ENCODE data around the gene CFAP161. TPM values are rescaled to one million over a fixed set of nuclear protein-coding genes. Genes with fewer than 3 reads are reported as not detected.

Gene CFAP161
- total and polyA plus RNA-seq, 4 donors: 0.75 to 0.84 TPM; not detected in 2

GRCh38 chr15:81156324-81156723 lies 22.3 kb downstream of the CFAP161 start:
- Histone ChIP-seq H3K27me3 (ENCODE audit: control insufficient read depth in 4 of 4, insufficient read depth in 4 of 4, low read length in 3 of 4) (no peaks in the 10 kb centered on the region), H3K27ac (ENCODE audit: low read depth in 1 of 2, low read length in 2 of 2) (no peak overlapping the region), H3K4me3 (ENCODE audit: low read depth in 1 of 3, low read length in 3 of 3) (no peak overlapping the region), H3K9me3 (ENCODE audit: control insufficient read depth in 4 of 4, low read length in 3 of 4) (no peaks in the 10 kb centered on the region), H3K36me3 (ENCODE audit: control insufficient read depth in 4 of 4, insufficient read depth in 3 of 4, low read depth in 1 of 4, low read length in 3 of 4) (no peaks in the 10 kb centered on the region), H3K9ac (ENCODE audit: low read depth in 1 of 2, low read length in 2 of 2) (no peak overlapping the region), H3K4me1 (ENCODE audit: control insufficient read depth in 4 of 4, insufficient read depth in 4 of 4, low read length in 3 of 4) (peaks cover 0 to 2% (median 0%) of the 10 kb centered on the region in 4 donors)
- TF ChIP-seq TAF1 (conservative IDR thresholded peaks at IDR 0.05) (no peak), FOXA1 (IDR thresholded peaks at IDR 0.05) (no peak), EGR1 (IDR thresholded peaks at IDR 0.05; ENCODE audit: low read depth in 2 of 2) (no peak), SP1 (IDR thresholded peaks at IDR 0.05) (no peak), GABPA (IDR thresholded peaks at IDR 0.05 in 1 of 2, conservative IDR thresholded peaks at IDR 0.05 in 1 of 2) (no peak), FOXA2 (IDR thresholded peaks at IDR 0.05) (no peak), RXRA (IDR thresholded peaks at IDR 0.05) (no peak), HNF4A (conservative IDR thresholded peaks at IDR 0.05) (no peak), REST (IDR thresholded peaks at IDR 0.05) (no peak), YY1 (IDR thresholded peaks at IDR 0.05) (no peak), JUND (IDR thresholded peaks at IDR 0.05) (no peak), RAD21 (IDR thresholded peaks at IDR 0.05) (no peak), CTCF (IDR thresholded peaks at IDR 0.05; ENCODE audit: low read depth, low read length, missing input control) (no peak), HNF4G (IDR thresholded peaks at IDR 0.05) (no peak), NR2F2 (IDR thresholded peaks at IDR 0.05) (no peak)
- TF ChIP-seq, protein P1, sequence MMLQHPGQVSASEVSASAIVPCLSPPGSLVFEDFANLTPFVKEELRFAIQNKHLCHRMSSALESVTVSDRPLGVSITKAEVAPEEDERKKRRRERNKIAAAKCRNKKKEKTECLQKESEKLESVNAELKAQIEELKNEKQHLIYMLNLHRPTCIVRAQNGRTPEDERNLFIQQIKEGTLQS (IDR thresholded peaks at IDR 0.05): no peak
- TF ChIP-seq, protein P2, sequence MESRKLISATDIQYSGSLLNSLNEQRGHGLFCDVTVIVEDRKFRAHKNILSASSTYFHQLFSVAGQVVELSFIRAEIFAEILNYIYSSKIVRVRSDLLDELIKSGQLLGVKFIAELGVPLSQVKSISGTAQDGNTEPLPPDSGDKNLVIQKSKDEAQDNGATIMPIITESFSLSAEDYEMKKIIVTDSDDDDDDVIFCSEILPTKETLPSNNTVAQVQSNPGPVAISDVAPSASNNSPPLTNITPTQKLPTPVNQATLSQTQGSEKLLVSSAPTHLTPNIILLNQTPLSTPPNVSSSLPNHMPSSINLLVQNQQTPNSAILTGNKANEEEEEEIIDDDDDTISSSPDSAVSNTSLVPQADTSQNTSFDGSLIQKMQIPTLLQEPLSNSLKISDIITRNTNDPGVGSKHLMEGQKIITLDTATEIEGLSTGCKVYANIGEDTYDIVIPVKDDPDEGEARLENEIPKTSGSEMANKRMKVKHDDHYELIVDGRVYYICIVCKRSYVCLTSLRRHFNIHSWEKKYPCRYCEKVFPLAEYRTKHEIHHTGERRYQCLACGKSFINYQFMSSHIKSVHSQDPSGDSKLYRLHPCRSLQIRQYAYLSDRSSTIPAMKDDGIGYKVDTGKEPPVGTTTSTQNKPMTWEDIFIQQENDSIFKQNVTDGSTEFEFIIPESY (IDR thresholded peaks at IDR 0.05): no peak
- TF ChIP-seq, protein P3, sequence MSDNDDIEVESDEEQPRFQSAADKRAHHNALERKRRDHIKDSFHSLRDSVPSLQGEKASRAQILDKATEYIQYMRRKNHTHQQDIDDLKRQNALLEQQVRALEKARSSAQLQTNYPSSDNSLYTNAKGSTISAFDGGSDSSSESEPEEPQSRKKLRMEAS (IDR thresholded peaks at IDR 0.05): no peak
- WGBS: 96% methylated on average over 3 of the region's 3 CpGs
- DNase-seq (ENCODE audit: low spot score): no peak

Data from liver (tissue), 9 donors.